Adrenal gland (tissue), 12 donors: ENCODE data around the gene WFDC1. TPM values are rescaled to one million over a fixed set of nuclear protein-coding genes. Genes with fewer than 3 reads are reported as not detected.

ENCODE experiments used
- DNase-seq, 7 donors: peaks; one replicate each; pipeline ENCODE4 v3.0.0-alpha.2; 2019 to 2020
- H3K27ac ChIP-seq, 5 donors: fragments of 200-600 bp; sonication (generic) in 4 of 5; 1 replicate in 3 of 5; 2 replicates in 2 of 5; pipeline versions ENCODE4 v1.5.1 to v1.8.0; 2016 to 2020; ENCODE audit warnings: mild to moderate bottlenecking in 1 of 5
- H3K27me3 ChIP-seq: fragments of 200-600 bp; 2 replicates; pipeline ENCODE4 v1.8.0; 2021
- H3K36me3 ChIP-seq, 2 donors: fragments of 200-600 bp; replicated peaks in 1 of 2; 1 replicate in 1 of 2; 2 replicates in 1 of 2; pipeline versions ENCODE4 v1.5.1 to v1.8.0; 2018 to 2022
- H3K4me1 ChIP-seq, 2 donors: fragments of 200-600 bp; replicated peaks in 1 of 2; 1 replicate in 1 of 2; 2 replicates in 1 of 2; pipeline versions ENCODE4 v1.5.1 to v1.8.0; 2018 to 2021
- H3K4me3 ChIP-seq, 4 donors: fragments of 200-600 bp; sonication (generic) in 3 of 4; one replicate each; pipeline ENCODE4 v1.5.1; 2016 to 2018
- H3K9me3 ChIP-seq, 3 donors: fragments of 200-600 bp; sonication (generic) in 1 of 3; replicated peaks in 1 of 3; 1 replicate in 2 of 3; 2 replicates in 1 of 3; pipeline versions ENCODE4 v1.5.1 to v1.8.0; 2016 to 2021
- CTCF ChIP-seq, 6 experiments: fragments of 450-650 bp in 4 of 6; fragments of 200-600 bp in 2 of 6; sonication (generic) in 1 of 6; IDR thresholded peaks; 1 replicate in 5 of 6; 2 replicates in 1 of 6; pipeline versions ENCODE4 v1.5.1 to v1.8.0; 2016 to 2021; ENCODE audit warnings: antibody characterized with exemption in 6 of 6, mild to moderate bottlenecking in 2 of 6, moderate library complexity in 1 of 6
- POLR2A ChIP-seq, 2 donors: fragments of 450-650 bp; IDR thresholded peaks; one replicate each; pipeline ENCODE4 v1.6.1; 2017; ENCODE audit warnings: antibody characterized with exemption in 2 of 2, mild to moderate bottlenecking in 2 of 2, moderate library complexity in 1 of 2
- WGBS, 4 donors: extraction: QIAGEN DNeasy Blood & Tissue Kit in 2 of 4; methylation state at CpG; one replicate each; pipeline versions ENCODE4 v1.1.5 to v1.1.7; 2013 to 2017; 5-methylcytosine and 5-hydroxymethylcytosine counted together
- intact Hi-C, 2 donors: fragments of 100-400 bp; cut with DNase I; formaldehyde crosslinking; loops; one replicate each; pipeline versions ENCODE4 v1.14.1 to v1.15.0; 2022 to 2023
- polyA plus RNA-seq, 3 donors: library from polyadenylated mRNA; stranded (reverse); fragments of 200-250 nt in 2 of 3; fragments of 350-450 nt in 1 of 3; fragmentation: Illumina TruSeq in 1 of 3; extraction: RNeasy Lipid Tissue Mini Kit (QIAGEN cat#74804) in 1 of 3; gene quantifications; one replicate each; pipeline ENCODE4 v1.2.3, GENCODE V29; 2013 to 2014
- total RNA-seq, 9 donors: library from RNA; depleted of rRNA in 4 of 9; stranded (reverse); fragments of >200 nt in 4 of 9; fragments of 120-200 nt in 1 of 9; fragmentation: NEBNext Ultra II Directional in 1 of 9; extraction: Animal tissue kit (Norgen Biotek cat#: 25700) in 1 of 9; gene quantifications; one replicate each; pipeline versions ENCODE4 v1.1.0 to v1.2.4, GENCODE V29; 2013 to 2023
- donor health status: healthy with polysubstance abuse.
- donor health status: Bipolar disorder and iron deficiency.
- donor health status: DM: yes; HTN: yes; CAD: no.
- donor health status: DM: no; HTN: no; CAD: no.
- donor health status: DM: no; HTN: no; CAD: no.
- donor health status: DM: yes; HTN: yes; CAD: no.

WFDC1 gene
- total and polyA plus RNA-seq, 12 donors, result 9.6 to 284 (median 39.8) TPM

- Histone ChIP-seq H3K4me3 (no peak overlapping the region), H3K27me3 (no peaks in the 10 kb centered on the region), H3K4me1 (no peaks in the 10 kb centered on the region), H3K36me3 (no peaks in the 10 kb centered on the region), H3K27ac (no peak overlapping the region), H3K9me3 (no peaks in the 10 kb centered on the region)
- intact Hi-C loops, result no loop called here
- no peak for DNase-seq
- TF ChIP-seq CTCF (IDR thresholded peaks at IDR 0.05) (no peak), POLR2A (IDR thresholded peaks at IDR 0.05) (no peak)
- WGBS, 4 donors, result 88 to 100% (median 97%) methylated on average over 3 to 5 of the region's 5 CpGs
These were observed 36.0 kb downstream of the WFDC1 start for GRCh38 chr16:84330685-84331050.

GRCh38 chr16:84331998-84332780, 37.5 kb downstream of the WFDC1 start:
- intact Hi-C loops, result no loop called here
- H3K9me3 ChIP-seq, result no peaks in the 10 kb centered on the region
- TF ChIP-seq POLR2A (IDR thresholded peaks at IDR 0.05), result no peak

DNA sequence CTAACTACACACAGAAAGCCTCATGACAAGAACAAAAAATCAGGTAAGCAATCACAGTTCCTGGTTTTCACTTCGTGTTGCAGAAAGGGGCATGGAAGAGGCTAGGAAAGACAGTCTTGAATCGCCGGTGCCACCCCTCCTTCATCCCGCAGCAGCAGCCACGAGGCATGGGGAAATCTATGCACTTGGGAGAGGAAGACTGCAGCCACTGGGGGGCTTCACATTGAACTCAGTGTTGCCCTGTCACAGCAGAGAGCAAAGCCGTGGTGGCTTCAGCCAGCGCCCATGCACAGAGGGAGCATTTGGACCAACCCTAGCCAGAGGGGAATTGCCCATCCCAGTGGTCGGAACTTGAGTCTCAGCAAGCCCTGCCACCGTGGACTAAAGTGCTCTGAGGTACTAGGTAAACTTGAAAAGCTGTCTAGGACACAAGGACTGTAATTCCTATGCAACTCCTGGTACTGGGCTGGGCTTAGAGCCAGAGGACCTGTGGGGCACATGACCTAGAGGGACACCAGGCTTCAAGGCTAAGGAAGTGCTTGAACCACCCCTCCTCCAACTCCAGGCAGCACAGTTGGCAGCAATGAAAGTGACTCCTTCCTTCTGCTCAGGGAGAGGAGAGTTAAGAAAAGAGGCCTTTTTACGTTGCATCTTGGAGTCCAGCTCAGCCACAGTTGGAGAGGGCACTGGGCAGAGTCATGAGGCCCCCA, 38.5 kb downstream of the WFDC1 start:
- H3K4me3 ChIP-seq, result no peak overlapping the region
- H3K9me3 ChIP-seq, result no peaks in the 10 kb centered on the region
- no peak overlapping the region for H3K27ac ChIP-seq
- no peaks in the 10 kb centered on the region for H3K4me1 ChIP-seq
- no peaks in the 10 kb centered on the region for H3K27me3 ChIP-seq
- intact Hi-C loops, result no loop called here
- DNase-seq, result no peak
- WGBS, 4 donors, result 67 to 82% (median 77%) methylated on average over 10 of the region's 10 CpGs
- TF ChIP-seq CTCF (IDR thresholded peaks at IDR 0.05), result no peak
- no peak for TF ChIP-seq POLR2A (IDR thresholded peaks at IDR 0.05)
- no peaks in the 10 kb centered on the region for H3K36me3 ChIP-seq

More at GRCh38 chr16:84331998-84332780, 37.5 kb downstream of the WFDC1 start:
- DNase-seq, result no peak
- Histone ChIP-seq H3K27ac (no peak overlapping the region), H3K27me3 (no peaks in the 10 kb centered on the region), H3K4me1 (no peaks in the 10 kb centered on the region), H3K4me3 (no peak overlapping the region), H3K36me3 (no peaks in the 10 kb centered on the region)
- WGBS, 4 donors, result 81 to 90% (median 85%) methylated on average over 16 to 17 of the region's 17 CpGs

- Histone ChIP-seq H3K9me3 (no peaks in the 10 kb centered on the region), H3K4me1 (no peaks in the 10 kb centered on the region), H3K36me3 (no peaks in the 10 kb centered on the region), H3K27ac (no peak overlapping the region), H3K27me3 (no peaks in the 10 kb centered on the region), H3K4me3 (no peak overlapping the region)
- no peak for DNase-seq
- WGBS, 4 donors, result 85 to 92% (median 89%) methylated on average over 2 to 3 of the region's 3 CpGs
- TF ChIP-seq POLR2A (IDR thresholded peaks at IDR 0.05), result no peak
- TF ChIP-seq CTCF (IDR thresholded peaks at IDR 0.05), result no peak
- intact Hi-C loops, result no loop called here
These were observed 39.4 kb downstream of the WFDC1 start for GRCh38 chr16:84334058-84334457.
